ENCODE data around the gene ADPGK.

DNA sequence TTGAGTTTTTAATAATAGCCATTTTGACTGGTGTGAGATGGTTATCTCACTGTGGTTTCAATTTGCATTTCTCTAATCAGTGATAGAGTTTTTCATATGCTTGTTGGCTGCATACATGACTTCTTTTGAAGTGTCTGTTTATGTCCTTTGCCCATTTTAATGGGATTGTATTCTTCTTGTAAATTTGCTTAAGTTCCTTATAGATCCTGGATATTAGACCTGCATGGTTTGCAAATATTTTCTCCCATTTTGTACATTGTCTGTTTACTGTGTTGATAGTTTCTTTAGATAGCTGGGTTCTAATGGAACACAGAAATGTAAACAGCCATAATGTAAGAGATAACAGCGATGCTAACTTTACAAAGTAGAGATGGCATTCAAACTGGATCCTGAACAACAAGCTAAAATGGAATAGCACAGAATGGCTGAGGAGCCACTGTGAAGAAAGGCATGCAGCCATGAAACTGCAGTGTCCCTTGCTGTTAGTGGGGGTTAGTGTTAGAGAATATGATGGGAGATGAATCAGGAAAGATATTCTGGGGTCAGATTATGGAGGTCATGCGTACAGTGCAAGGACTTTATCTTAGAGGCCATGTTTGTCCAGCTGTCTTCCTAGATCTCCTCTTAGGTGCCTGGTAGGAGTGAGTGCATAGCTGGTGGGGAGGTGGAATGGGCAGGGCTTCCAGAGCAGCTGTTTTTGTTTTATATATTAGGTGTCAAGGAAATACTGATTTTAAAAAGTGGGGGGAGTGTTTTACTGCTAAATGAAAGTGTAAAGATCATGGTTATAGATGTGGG lies 49.4 kb downstream of the ADPGK start:
- TF ChIP-seq EP300 (IDR thresholded peaks at IDR 0.05) (no peak), CTCF (IDR thresholded peaks at IDR 0.05) (no peak), POLR2AphosphoS5 (IDR thresholded peaks at IDR 0.05) (no peak), POLR2A (IDR thresholded peaks at IDR 0.05) (no peak)
